Keratinocyte (primary cell): ENCODE results near the gene MAN1C1.

Experiments used
- EZH2 ChIP-seq: IDR thresholded peaks from one replicate; pipeline ENCODE4 v1.6.1; 2012; ENCODE audit warnings: inconsistent platforms, mild to moderate bottlenecking, low read length, moderate library complexity
- TF ChIP-seq, protein P1 (sequence below), 3 experiments: IDR thresholded peaks in 1 of 3; conservative IDR thresholded peaks in 1 of 3; optimal IDR thresholded peaks in 1 of 3; 2 replicates in 2 of 3; 3 replicates in 1 of 3; pipeline versions ENCODE3 to v1.5.1; 2011; ENCODE audit warnings: low read length in 3 of 3, mild to moderate bottlenecking in 3 of 3, moderate library complexity in 2 of 3, control low read depth in 1 of 3, inconsistent platforms in 1 of 3; ENCODE audit not compliant: insufficient read depth in 2 of 3; ENCODE audit errors: extremely low read depth in 1 of 3

DNA sequence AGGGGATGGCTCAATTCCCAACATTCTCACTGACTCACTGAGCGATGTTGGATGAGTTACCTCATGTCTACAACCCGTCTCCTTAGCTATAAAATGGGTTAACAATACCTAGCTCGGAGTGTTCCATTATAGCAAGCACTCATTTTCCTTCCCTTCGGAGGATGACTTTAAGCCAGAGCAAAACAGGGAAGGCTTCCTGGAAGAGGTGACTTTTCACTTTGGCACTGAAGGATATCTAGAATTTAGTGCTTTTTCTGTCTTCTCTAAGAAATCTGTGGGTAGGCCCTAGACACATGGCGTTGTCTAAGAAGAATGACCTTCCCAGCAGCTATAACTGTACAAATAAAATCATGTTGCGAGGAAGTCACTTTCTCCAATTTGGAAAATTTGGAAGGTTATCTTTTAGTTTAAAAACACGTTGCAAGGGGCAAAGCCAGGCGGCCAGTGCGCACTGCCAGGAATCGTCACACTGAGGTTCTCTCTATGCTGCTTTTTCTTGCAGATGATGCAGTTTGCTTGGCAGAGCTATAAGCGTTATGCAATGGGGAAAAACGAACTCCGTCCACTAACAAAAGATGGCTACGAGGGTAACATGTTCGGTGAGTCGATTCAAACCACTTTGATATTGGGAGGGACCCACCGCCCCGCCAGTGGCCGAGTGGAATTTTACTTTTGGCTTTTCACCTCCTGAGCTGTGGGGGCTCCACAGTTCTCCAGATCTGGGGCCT, 69.5 kb downstream of the MAN1C1 start:
- TF ChIP-seq, protein P1, sequence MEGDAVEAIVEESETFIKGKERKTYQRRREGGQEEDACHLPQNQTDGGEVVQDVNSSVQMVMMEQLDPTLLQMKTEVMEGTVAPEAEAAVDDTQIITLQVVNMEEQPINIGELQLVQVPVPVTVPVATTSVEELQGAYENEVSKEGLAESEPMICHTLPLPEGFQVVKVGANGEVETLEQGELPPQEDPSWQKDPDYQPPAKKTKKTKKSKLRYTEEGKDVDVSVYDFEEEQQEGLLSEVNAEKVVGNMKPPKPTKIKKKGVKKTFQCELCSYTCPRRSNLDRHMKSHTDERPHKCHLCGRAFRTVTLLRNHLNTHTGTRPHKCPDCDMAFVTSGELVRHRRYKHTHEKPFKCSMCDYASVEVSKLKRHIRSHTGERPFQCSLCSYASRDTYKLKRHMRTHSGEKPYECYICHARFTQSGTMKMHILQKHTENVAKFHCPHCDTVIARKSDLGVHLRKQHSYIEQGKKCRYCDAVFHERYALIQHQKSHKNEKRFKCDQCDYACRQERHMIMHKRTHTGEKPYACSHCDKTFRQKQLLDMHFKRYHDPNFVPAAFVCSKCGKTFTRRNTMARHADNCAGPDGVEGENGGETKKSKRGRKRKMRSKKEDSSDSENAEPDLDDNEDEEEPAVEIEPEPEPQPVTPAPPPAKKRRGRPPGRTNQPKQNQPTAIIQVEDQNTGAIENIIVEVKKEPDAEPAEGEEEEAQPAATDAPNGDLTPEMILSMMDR (optimal IDR thresholded peaks at IDR 0.05 in 1 of 3, IDR thresholded peaks at IDR 0.05 in 1 of 3, conservative IDR thresholded peaks at IDR 0.05 in 1 of 3; ENCODE audit: extremely low read depth in 1 of 3, insufficient read depth in 2 of 3, low read length in 3 of 3), result no peak
- no peak for TF ChIP-seq EZH2
